GM10266 (cell line): ENCODE measurements around the gene POU3F1.

Experiments used
- DNase-seq: peaks from one replicate; pipeline ENCODE4 v3.0.0; 2012; ENCODE audit errors: extremely low spot score
- CTCF ChIP-seq: IDR thresholded peaks from 2 replicates; pipeline ENCODE4 v1.5.1; 2012; ENCODE audit warnings: mild to moderate bottlenecking, low read depth; ENCODE audit not compliant: control insufficient read depth, insufficient read depth; ENCODE audit errors: missing control alignments

Gene POU3F1

GRCh38 chr1:38046333-38046883 lies at the start of gene POU3F1:
Gene POU3F1 (minus strand): TSS chr1:38046793. CDS start chr1:38046743, 50 bp downstream.
- DNase-seq: no peak
- no peak for TF ChIP-seq CTCF

- no peak for DNase-seq
- TF ChIP-seq CTCF: no peak
Observed at GRCh38 chr1:38095454-38095931, 48.9 kb upstream of the POU3F1 start.

- no peak for DNase-seq
- TF ChIP-seq CTCF: no peak
Observed at GRCh38 chr1:38094711-38095290, 48.2 kb upstream of the POU3F1 start.

- TF ChIP-seq CTCF: no peak
- no peak for DNase-seq
Observed at GRCh38 chr1:38093569-38094520, 47.3 kb upstream of the POU3F1 start.

GRCh38 chr1:38092256-38092655 lies 45.7 kb upstream of the POU3F1 start:
- DNase-seq: no peak
- TF ChIP-seq CTCF: no peak

GRCh38 chr1:38090796-38091195 lies 44.2 kb upstream of the POU3F1 start:
- TF ChIP-seq CTCF: no peak
- no peak for DNase-seq

- DNase-seq: no peak
- no peak for TF ChIP-seq CTCF
Observed at GRCh38 chr1:38089712-38090360, 43.2 kb upstream of the POU3F1 start.
